Muscle of arm (tissue), 12 donors: ENCODE measurements around the gene FBN3. TPM values are rescaled to one million over a fixed set of nuclear protein-coding genes. Genes with fewer than 3 reads are reported as not detected.

Experiments
- DNase-seq: peaks from one replicate; pipeline ENCODE4 v3.0.0-alpha.2; 2013
- polyA plus RNA-seq, 12 donors: library from polyadenylated mRNA; unstranded; fragments of 120-200 nt; gene quantifications; one replicate each; pipeline ENCODE4 v1.2.1, GENCODE V29; 2013; ENCODE audit not compliant: insufficient read length in 12 of 12

Gene FBN3
- polyA plus RNA-seq, 12 donors = 5.6 to 41.5 (median 11.5) TPM; not detected in 1

- DNase-seq = no peak
These were observed 757 bp downstream of the FBN3 start for GRCh38 chr19:8148410-8149260.

- no peak for DNase-seq
These were observed 1.3 kb downstream of the FBN3 start for GRCh38 chr19:8148088-8148409.

GRCh38 chr19:8147582-8147978, 1.8 kb downstream of the FBN3 start:
- no peak for DNase-seq

GRCh38 chr19:8146877-8147581, 2.4 kb downstream of the FBN3 start:
- no peak for DNase-seq

GRCh38 chr19:8144273-8144995, 5.0 kb downstream of the FBN3 start:
- DNase-seq = no peak

GRCh38 chr19:8143041-8143440, 6.4 kb downstream of the FBN3 start:
- DNase-seq = no peak

- no peak for DNase-seq
These were observed 6.9 kb downstream of the FBN3 start for GRCh38 chr19:8142513-8142900.

GRCh38 chr19:8141726-8142512, 7.5 kb downstream of the FBN3 start:
- no peak for DNase-seq

GRCh38 chr19:8138201-8138600, 11.2 kb downstream of the FBN3 start:
- DNase-seq = no peak

- no peak for DNase-seq
These were observed 12.0 kb downstream of the FBN3 start for GRCh38 chr19:8137425-8137824.

- DNase-seq = no peak
These were observed 13.3 kb downstream of the FBN3 start for GRCh38 chr19:8135946-8136618.

- DNase-seq = no peak
These were observed 16.4 kb downstream of the FBN3 start for GRCh38 chr19:8132858-8133458.

GRCh38 chr19:8131517-8131916, 17.9 kb downstream of the FBN3 start:
- no peak for DNase-seq

- no peak for DNase-seq
These were observed 20.3 kb downstream of the FBN3 start for GRCh38 chr19:8129061-8129618.

- no peak for DNase-seq
These were observed 20.8 kb downstream of the FBN3 start for GRCh38 chr19:8128551-8128950.

- DNase-seq = no peak
These were observed 22.1 kb downstream of the FBN3 start for GRCh38 chr19:8127311-8127710.

- DNase-seq = no peak
These were observed 22.9 kb downstream of the FBN3 start for GRCh38 chr19:8126511-8126910.

GRCh38 chr19:8126008-8126407, 23.4 kb downstream of the FBN3 start:
- no peak for DNase-seq

GRCh38 chr19:8123683-8124082, 25.7 kb downstream of the FBN3 start:
- no peak for DNase-seq

- DNase-seq = no peak
These were observed 28.5 kb downstream of the FBN3 start for GRCh38 chr19:8120636-8121480.
